PC-9 (cell line): ENCODE results near the gene LRRC37B. TPM values are rescaled to one million over a fixed set of nuclear protein-coding genes. Genes with fewer than 3 reads are reported as not detected.
"Not testable (repeated sequence)": the region's sequence is repeated elsewhere in the genome, so short reads cannot be mapped to it uniquely, and the experiment has no call there.

Experiments used
- BruUV-seq: library from RNA; stranded (reverse); fragments of 400-500 nt; replicated peaks from 2 replicates; lab custom pipeline; 2021; lab: Mats Ljungman, UMichigan
- CTCF ChIA-PET: fragments of 300-600 bp; sonication (Branson Sonifier 250); formaldehyde crosslinking; loops from one replicate; lab custom pipeline; 2022; ENCODE audit warnings: antibody characterized with exemption; lab: Charles Lee
- POLR2A ChIA-PET: fragments of 300-600 bp; sonication (Branson Sonifier 250); formaldehyde crosslinking; loops from one replicate; lab custom pipeline; 2022; ENCODE audit warnings: antibody characterized with exemption; ENCODE audit not compliant: unreplicated experiment; lab: Charles Lee
- DNase-seq, 2 experiments: peaks; one replicate each; pipeline versions ENCODE4 v3.0.0 to v3.0.0-alpha.2; 2015 to 2022; ENCODE audit warnings: mixed read lengths in 1 of 2
- H2AFZ ChIP-seq: fragments of 200-600 bp; sonication (generic); 2 replicates; pipeline ENCODE4 v1.8.1; 2017; ENCODE audit warnings: antibody characterized with exemption
- H3F3A ChIP-seq: fragments of 200-600 bp; sonication (generic); 2 replicates; pipeline ENCODE4 v1.8.1; 2017; ENCODE audit warnings: antibody characterized with exemption, mild to moderate bottlenecking, low read depth; ENCODE audit not compliant: insufficient read depth
- H3K27ac ChIP-seq: fragments of 200-600 bp; sonication (generic); 2 replicates; pipeline ENCODE4 v1.6.1; 2016; ENCODE audit warnings: mixed run types
- H3K27me3 ChIP-seq: fragments of 200-600 bp; sonication (generic); 2 replicates; pipeline ENCODE4 v1.6.1; 2016; ENCODE audit warnings: low read depth, mixed run types; ENCODE audit not compliant: insufficient read depth
- H3K36me3 ChIP-seq: fragments of 200-600 bp; sonication (generic); 2 replicates; pipeline ENCODE4 v1.6.1; 2016; ENCODE audit warnings: low read depth, mixed run types
- H3K4me1 ChIP-seq: fragments of 200-600 bp; sonication (generic); replicated peaks from 2 replicates; pipeline ENCODE4 v1.6.1; 2016; ENCODE audit warnings: mixed run types; ENCODE audit not compliant: insufficient read depth
- H3K4me2 ChIP-seq: fragments of 200-600 bp; sonication (generic); 2 replicates; pipeline ENCODE4 v1.6.1; 2017; ENCODE audit warnings: mixed run types
- H3K4me3 ChIP-seq: fragments of 200-600 bp; sonication (generic); 2 replicates; pipeline ENCODE4 v1.6.1; 2016; ENCODE audit warnings: mixed run types
- H3K79me2 ChIP-seq: fragments of 200-600 bp; sonication (generic); 2 replicates; pipeline ENCODE4 v1.6.1; 2017; ENCODE audit warnings: low read depth, mixed run types
- H3K9me2 ChIP-seq: fragments of 200-600 bp; sonication (generic); 2 replicates; pipeline ENCODE4 v1.8.1; 2017; ENCODE audit warnings: mild to moderate bottlenecking; ENCODE audit not compliant: insufficient read depth
- H3K9me3 ChIP-seq: fragments of 200-600 bp; sonication (generic); 2 replicates; pipeline ENCODE4 v1.8.1; 2016; ENCODE audit warnings: low read depth; ENCODE audit not compliant: insufficient read depth
- H4K20me1 ChIP-seq: fragments of 200-600 bp; sonication (generic); 2 replicates; pipeline ENCODE4 v1.8.1; 2017; ENCODE audit not compliant: insufficient read depth
- intact Hi-C: fragments of 100-400 bp; cut with micrococcal nuclease; formaldehyde crosslinking; loops from one replicate; pipeline ENCODE4 v1.10.0; 2022; ENCODE audit not compliant: unreplicated experiment
- total RNA-seq: library from RNA; stranded (reverse); gene quantifications from 2 replicates; pipeline ENCODE4 v1.2.3, GENCODE V29; 2021

Gene LRRC37B
- total RNA-seq, 1 experiment from 2014 or later, result 13.8 TPM

- H3K36me3 ChIP-seq, BruUV-seq, DNase-seq, H3K4me1 ChIP-seq, H3K79me2 ChIP-seq, CTCF ChIA-PET, H3K27ac ChIP-seq, intact Hi-C loops, H2AFZ ChIP-seq, H3K27me3 ChIP-seq, H3K4me3 ChIP-seq, POLR2A ChIA-PET, H3K4me2 ChIP-seq, H4K20me1 ChIP-seq, H3F3A ChIP-seq, H3K9me3 ChIP-seq, H3K9me2 ChIP-seq: not testable (repeated sequence)
Measured at GRCh38 chr17:32041306-32041875, 34.2 kb downstream of the LRRC37B start.

GRCh38 chr17:32042266-32042665 is 35.1 kb downstream of the LRRC37B start:
- intact Hi-C loops, H3K4me1 ChIP-seq, H3K4me2 ChIP-seq, CTCF ChIA-PET, H4K20me1 ChIP-seq, H3K4me3 ChIP-seq, H2AFZ ChIP-seq, H3K9me2 ChIP-seq, DNase-seq, H3K36me3 ChIP-seq, H3K27me3 ChIP-seq, BruUV-seq, H3F3A ChIP-seq, H3K9me3 ChIP-seq, POLR2A ChIA-PET, H3K79me2 ChIP-seq, H3K27ac ChIP-seq: not testable (repeated sequence)

- H2AFZ ChIP-seq, H3K79me2 ChIP-seq, H3K4me1 ChIP-seq, H3K27me3 ChIP-seq, H3K4me2 ChIP-seq, H3K9me2 ChIP-seq, CTCF ChIA-PET, H3K9me3 ChIP-seq, H3K4me3 ChIP-seq, H4K20me1 ChIP-seq, DNase-seq, H3K27ac ChIP-seq, H3F3A ChIP-seq, H3K36me3 ChIP-seq, POLR2A ChIA-PET, BruUV-seq, intact Hi-C loops: not testable (repeated sequence)
Measured at GRCh38 chr17:32045611-32046010, 38.4 kb downstream of the LRRC37B start.

GRCh38 chr17:32047663-32048062 is 40.5 kb downstream of the LRRC37B start:
- H3K27me3 ChIP-seq, CTCF ChIA-PET, H3K9me2 ChIP-seq, intact Hi-C loops, H2AFZ ChIP-seq, H3K79me2 ChIP-seq, H3K4me1 ChIP-seq, H3K36me3 ChIP-seq, H3F3A ChIP-seq, DNase-seq, BruUV-seq, H3K4me2 ChIP-seq, H3K9me3 ChIP-seq, H3K4me3 ChIP-seq, POLR2A ChIA-PET, H3K27ac ChIP-seq, H4K20me1 ChIP-seq: not testable (repeated sequence)

GRCh38 chr17:32054985-32055384 is 47.8 kb downstream of the LRRC37B start:
- H2AFZ ChIP-seq, H4K20me1 ChIP-seq, intact Hi-C loops, H3K9me2 ChIP-seq, DNase-seq, H3K36me3 ChIP-seq, H3K4me1 ChIP-seq, H3K79me2 ChIP-seq, H3K4me3 ChIP-seq, H3F3A ChIP-seq, POLR2A ChIA-PET, H3K27ac ChIP-seq, CTCF ChIA-PET, H3K9me3 ChIP-seq, H3K27me3 ChIP-seq, BruUV-seq, H3K4me2 ChIP-seq: not testable (repeated sequence)

GRCh38 chr17:32055425-32055824 is 48.2 kb downstream of the LRRC37B start:
- H4K20me1 ChIP-seq, H3K79me2 ChIP-seq, H3K9me3 ChIP-seq, H3K27me3 ChIP-seq, H3K4me2 ChIP-seq, H3K36me3 ChIP-seq, DNase-seq, H3K27ac ChIP-seq, H3K9me2 ChIP-seq, H3F3A ChIP-seq, CTCF ChIA-PET, H2AFZ ChIP-seq, POLR2A ChIA-PET, intact Hi-C loops, H3K4me3 ChIP-seq, BruUV-seq, H3K4me1 ChIP-seq: not testable (repeated sequence)

- H3K27ac ChIP-seq, BruUV-seq, POLR2A ChIA-PET, H3K36me3 ChIP-seq, H2AFZ ChIP-seq, H3K27me3 ChIP-seq, H3K79me2 ChIP-seq, CTCF ChIA-PET, H3K4me2 ChIP-seq, H3K9me2 ChIP-seq, H3K9me3 ChIP-seq, DNase-seq, H3F3A ChIP-seq, H3K4me3 ChIP-seq, H4K20me1 ChIP-seq, H3K4me1 ChIP-seq, intact Hi-C loops: not testable (repeated sequence)
Measured at GRCh38 chr17:32056500-32056899, 49.3 kb downstream of the LRRC37B start.
